8988T (cell line): ENCODE data around the gene GNS.

Source experiments
- DNase-seq: peaks from one replicate; pipeline ENCODE4 v3.0.0; 2011

GNS gene

GRCh38 chr12:64671681-64672080, 87.5 kb downstream of the GNS start:
- no peak for DNase-seq

GRCh38 chr12:64670919-64671639, 88.1 kb downstream of the GNS start:
- no peak for DNase-seq

- DNase-seq = no peak
Observed at GRCh38 chr12:64670019-64670418, 89.2 kb downstream of the GNS start.

GRCh38 chr12:64669270-64669842, 89.8 kb downstream of the GNS start:
- DNase-seq = no peak

GRCh38 chr12:64667793-64668192, 91.4 kb downstream of the GNS start:
- no peak for DNase-seq

GRCh38 chr12:64666054-64666914, 92.9 kb downstream of the GNS start:
- no peak for DNase-seq

GRCh38 chr12:64665514-64665913, 93.7 kb downstream of the GNS start:
- DNase-seq = no peak
